Left hindlimb (tissue), 1 donor: ENCODE results near the gene LY9.
"Not testable (repeated sequence)": the region's sequence is repeated elsewhere in the genome, so short reads cannot be mapped to it uniquely, and the experiment has no call there.

Experiments
- DNase-seq: peaks from one replicate; pipeline ENCODE4 v3.0.0-alpha.2; 2018

LY9 gene

DNA sequence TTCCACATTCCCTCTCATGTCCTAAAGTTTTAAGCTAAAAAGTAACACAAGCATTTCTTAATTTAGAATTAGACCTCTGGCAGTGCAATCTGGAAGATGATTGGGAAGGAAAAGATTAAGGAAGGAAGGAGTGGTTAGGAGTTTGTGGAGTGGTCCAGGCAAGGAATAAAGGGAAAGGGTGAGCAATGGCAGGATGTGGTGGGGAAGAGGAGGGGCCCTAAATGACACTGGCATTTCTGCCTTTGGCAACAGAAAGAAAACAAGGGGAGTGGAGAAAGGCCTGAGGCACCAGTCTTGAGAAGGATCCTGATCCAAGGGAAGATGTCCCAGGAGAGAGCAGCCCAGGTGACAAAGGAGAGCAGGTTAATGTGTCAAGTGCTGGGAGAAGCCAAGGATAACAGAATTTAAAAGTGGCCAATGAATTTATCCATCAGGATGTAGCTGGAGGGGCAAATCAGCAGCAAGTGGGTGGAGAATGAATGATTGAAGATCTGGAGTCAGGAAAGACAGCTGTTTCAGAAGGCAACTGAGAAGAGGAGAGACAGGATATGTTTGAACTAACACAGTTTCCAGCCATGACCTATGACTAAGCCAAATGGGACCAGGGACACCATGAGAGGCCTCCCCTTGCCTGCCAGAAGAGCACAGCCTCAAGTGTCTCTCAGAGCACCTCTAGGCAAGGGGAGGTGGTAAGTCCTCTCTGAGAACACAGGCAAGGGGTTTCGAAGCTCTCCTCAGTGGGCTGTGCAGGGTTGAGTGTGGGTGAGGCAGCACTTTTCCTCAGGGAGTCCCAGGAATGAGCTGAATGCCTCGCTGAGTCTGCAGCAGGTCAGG, 20.9 kb upstream of the LY9 start:
- no peak for DNase-seq

DNA sequence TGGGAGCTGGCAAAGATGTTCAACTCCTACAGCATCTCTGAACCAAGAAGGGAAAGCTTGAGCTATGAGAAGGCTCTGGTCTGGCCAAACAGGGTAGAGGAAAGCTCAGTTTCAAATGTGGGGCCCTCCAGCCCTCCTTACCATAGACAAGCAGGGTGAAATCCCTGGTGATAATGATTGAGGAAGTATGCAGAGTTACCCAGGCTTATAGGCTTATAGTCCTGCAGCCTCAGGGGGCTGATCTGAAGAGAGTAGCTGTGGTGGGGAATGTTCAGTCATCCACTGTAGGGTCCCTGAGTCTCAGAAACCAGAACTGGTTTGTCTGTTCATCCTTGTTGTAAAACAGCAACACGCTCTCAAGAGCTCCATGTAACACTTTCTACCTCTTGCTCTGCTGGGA, 19.8 kb upstream of the LY9 start:
- no peak for DNase-seq

DNA sequence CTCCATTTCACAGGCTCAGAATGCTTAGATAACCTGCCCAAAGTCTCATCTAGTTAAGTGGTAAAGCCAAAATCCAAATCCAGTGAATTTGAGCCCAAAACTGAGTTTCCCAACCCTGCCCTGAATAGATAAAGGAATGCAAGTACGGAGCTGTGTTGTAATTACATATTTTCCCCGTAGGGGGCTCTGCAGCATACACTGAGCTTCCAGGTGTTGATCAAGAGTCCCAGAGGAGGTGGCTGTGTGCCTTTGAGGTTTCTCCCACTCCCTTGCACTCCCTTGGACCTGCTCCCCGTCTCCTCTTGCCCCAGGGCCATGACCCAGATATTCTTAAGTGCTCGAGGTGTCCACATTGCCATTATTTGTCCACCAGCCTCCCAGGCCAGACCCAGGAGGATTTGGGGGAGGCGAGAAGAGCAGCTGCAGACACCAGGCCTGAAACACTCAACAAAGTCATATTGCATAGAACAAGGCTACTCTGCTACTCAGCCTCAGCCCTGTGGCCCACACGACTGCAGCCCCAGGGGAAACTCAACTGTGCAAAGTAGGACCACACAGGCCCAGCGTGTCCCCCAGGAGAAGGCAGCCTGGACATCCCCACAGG, 18.4 kb upstream of the LY9 start:
- DNase-seq, result no peak

DNA sequence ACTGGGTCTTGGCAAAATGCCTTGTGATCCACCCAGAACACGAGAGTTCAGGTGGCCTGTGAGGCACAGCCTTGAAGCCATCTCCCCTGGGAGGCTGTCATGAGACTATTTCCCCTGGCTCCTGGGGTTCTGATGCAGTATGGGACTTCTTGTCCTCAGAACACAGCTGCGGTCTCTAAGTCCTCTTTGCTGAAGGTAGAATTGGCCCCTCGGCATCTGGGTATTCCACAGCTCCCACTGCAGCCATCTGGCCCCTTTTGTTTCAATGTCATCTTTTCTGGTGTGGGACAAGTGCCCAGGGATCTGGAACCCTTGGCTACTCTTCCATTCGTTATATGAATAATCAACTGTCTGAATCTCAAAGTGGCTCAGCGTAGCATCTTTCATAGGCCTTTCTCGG, 17.0 kb upstream of the LY9 start:
- DNase-seq, result no peak

DNA sequence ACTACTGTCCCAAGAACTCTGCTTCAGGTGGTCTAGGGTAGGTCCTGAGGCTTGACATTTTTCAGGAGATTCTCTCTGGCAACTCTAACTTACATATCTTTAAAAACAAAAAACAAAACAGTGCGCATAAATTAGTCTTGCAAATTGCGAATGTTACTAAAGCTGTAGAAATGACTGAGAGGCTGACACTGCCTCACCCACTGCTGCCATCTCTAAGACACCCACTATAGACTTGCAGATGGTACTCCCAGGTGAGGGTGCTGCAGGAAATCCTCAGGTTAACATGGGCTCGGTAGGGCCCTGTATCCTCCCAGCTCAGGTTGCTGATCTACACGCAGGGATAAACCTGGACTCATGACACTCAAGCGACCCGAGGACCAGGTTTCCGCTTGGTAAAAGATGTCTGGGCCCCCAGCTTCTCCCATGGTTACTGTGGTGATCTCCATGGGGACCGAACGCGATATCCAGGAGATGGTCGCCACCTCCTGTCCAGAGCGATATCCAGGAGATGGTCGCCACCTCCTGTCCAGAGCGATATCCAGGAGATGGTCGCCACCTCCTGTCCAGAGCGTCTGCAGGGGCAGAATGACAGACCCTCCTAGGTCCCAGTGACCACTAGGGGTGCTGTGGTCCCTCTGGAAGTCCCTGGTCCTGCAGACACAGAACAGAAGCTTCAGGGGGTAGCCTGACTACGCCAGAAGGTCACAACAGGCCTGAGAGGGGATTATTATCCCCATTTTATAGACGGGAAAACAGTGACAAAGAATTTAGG, 16.2 kb upstream of the LY9 start:
- DNase-seq, result no peak

DNA sequence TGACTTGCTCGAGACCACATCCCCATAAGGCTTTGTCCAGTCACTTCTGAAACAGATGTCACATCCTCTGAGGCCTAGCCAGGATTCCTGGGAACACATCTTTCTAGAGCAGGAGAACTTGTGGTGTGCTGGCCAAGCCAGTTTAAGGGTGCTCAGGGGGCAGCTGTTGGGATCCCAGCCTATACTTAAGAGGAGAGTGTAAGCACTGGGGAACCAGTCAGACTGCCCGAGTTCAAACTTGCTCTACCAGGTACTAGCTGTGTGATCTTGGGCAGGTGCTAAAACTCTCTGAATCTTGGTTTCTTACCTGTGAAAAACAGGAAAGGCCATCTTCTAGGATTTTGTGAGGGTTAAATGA, 15.6 kb upstream of the LY9 start:
- no peak for DNase-seq

DNA sequence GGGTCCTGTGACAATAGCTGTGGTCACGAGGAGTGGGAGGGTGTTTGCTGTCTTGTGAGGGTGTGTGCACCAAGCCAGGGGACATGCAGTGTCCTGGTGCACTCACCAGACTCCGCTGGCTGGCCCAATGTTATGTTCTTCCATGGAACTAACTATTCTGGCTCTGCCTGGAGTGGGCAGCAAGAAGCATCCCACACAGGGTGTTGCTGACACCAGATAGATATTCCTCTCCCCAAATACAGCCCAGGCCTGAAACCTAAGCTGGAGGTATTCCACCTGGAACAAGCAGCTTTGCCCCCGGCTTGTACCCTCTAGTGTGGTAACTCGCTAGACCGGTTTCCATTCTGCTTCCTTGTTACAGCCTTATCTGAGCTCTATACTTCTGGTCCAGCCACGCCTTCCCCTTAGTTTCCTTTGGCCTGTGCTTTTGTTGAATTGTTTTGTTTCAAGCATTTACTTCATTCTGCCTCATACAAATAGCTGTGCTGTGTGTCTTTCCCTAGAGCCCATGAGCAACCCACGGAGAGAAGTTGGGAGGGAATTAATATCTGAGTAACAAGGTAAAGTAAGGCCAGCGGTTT, 14.7 kb upstream of the LY9 start:
- no peak for DNase-seq

DNA sequence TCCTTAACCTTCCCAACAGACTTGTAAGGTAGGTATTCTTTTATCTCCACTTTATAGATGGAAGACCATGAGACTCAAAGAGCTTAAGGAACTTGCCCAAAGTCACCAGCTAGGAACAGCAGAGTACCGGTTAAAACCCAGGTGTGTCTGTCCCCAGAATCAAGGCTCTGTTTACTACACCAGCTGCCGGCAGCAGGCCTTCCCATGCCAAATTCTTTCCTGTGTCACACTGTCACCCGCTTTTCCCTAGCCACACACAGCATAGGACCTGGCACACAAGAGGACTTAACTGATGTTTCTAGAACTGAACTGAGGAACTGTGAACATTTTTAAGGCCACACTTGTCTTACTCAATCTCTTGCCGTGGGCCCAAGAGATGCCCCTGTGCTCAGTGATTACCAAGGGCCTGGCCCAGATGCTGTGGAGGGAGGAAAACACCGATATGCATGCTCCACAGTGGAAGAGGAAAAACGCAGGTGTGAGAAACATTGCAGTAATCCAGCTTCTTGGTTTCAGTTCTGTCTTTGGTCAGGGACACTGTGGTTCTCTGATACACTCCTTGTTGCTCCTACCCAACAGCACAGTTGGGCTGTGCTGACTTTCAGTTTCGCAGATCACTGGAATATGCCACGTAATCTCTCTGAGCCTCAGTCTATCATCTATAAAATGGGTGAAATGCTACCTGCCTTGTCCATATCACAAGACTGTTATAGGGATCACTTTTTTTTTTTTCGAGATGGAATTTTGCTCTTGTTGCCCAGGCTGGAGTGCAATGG, 13.9 kb upstream of the LY9 start:
- no peak for DNase-seq

DNA sequence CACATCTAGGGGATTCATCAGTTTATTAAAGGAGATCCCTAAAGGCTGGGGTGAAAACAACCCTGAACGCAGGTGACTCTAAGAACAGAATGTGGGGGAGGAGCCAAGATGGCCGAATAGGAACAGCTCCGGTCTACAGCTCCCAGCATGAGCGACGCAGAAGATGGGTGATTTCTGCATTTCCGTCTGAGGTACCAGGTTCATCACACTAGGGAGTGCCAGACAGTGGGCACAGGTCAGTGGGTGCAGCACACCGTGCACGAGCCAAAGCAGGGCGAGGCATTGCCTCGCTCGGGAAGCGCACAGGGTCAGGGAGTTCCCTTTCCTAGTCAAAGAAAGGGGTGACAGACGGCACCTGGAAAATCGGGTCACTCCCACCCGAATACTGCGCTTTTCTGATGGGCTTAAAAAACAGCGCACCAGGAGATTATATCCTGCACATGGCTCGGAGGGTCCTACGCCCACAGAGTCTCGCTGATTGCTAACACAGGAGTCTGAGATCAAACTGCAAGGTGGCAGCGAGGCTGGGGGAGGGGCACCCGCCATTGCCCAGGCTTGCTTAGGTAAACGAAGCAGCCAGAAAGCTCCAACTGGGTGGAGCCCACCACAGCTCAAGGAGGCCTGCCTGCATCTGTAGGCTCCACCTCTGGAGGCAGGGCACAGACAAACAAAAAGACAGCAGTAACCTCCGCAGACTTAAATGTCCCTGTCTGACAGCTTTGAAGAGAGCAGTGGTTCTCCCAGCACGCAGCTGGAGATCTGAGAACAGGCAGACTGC, 12.8 kb upstream of the LY9 start:
- DNase-seq, result not testable (repeated sequence)

DNA sequence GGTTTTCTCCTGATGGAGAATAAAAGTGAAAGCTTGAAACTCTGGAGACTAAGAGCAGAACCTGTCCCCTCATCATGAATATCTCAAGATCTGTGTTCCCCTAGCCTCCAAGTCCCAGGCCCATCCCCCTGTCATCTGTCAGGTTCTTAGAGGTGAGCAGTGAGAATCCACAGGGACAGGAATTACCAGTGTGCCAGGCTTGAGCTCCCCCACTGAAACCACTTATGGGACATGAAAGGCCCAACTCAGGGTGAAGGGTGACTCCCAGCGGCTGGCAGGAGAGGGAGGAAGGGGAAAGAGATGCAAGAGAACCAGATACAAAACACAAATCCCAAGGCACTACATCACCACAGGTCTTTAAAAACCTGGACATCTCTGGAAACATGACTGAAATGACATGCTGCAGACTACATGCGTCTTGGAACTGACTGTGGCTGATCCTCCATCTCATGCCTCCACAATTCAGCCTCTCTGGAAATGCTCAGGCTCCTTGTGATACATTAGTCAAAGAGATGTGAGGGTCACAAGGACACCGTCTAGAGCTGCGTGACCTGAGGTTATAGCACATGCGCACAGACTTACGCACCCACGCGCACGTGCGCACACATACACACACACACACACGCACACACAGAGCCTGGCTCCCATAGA, 6.8 kb upstream of the LY9 start:
- no peak for DNase-seq

DNA sequence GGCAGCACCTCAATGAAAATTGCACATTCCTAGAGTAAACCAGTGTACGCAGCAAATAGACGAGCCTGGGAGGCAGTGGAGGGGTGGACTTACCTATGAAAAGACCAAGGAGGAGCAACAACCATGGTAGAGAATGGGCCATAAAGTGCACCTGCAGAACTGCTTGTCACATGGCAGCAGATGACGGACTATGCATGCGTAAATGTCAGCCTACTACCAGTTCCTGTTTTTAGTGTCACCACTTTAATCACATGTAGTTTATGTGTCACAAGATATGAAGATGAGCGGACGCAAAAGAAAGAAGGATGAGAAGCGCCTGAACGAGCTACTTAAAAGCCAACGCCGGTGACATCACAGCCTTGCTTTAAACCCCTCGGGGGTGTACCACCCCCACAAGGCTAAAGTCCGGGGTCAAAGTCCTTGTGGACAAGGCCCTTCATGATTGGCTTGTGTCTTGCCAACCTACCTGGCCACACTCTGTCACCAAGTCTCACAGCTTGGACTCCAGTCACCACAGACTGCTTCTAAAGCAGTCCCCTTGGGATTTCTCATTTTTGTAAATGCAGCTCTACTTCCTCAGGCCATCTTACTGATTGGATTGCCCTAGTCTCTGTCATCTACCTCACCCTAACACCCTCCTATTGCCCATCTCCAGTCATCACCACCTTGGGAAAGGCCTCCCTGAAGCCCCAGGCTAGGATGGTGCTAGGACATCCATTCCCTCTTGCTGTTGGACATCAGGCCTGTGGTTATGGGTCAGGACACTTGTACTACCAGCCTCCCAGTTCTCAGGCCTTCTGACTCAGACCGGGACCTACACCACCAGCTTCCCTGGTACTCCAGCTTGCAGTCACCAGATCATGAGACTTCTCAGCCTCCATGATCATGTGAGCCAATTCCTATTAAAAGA, 6.0 kb upstream of the LY9 start:
- no peak for DNase-seq

DNA sequence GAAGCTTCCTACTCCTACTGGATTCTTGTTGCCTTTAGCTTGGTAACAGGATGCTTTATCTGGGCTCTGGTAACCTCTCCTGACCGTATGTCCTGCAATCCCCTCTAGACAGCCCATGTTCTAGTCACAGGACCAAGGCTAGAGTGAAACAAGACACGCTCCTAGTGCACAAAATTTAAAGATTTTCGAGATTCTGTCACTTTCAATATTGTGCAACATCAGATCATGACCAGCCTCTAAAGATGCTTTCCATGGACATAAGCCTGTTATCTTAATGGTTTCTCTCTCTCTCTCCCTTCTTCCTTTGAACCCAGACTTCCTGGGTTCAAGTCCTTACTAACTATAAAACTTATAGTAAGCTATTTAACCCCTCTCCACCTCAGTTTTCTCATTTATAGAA, 1.6 kb upstream of the LY9 start:
- no peak for DNase-seq

DNA sequence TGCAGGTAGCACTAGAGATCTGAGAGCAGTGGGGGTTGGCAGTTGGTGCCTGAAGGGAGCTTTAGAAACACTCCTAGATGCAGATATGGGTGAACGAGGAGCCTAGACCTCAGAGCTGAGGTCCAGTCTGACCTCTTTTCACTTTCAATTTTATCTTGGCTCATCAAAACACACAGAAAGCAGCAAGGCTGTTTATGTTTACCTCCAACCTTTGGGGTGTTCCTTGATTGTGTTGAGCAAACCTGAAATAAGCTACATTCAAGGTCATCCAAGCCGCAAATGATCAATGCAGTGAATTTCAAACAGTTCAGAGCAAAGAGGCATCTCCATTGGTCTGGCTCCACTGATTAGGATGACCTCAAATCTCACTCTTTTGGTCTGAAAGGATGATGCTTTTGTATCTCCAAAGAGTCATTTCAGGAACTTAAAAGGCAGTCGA, 1.3 kb downstream of the LY9 start:
- no peak for DNase-seq

DNA sequence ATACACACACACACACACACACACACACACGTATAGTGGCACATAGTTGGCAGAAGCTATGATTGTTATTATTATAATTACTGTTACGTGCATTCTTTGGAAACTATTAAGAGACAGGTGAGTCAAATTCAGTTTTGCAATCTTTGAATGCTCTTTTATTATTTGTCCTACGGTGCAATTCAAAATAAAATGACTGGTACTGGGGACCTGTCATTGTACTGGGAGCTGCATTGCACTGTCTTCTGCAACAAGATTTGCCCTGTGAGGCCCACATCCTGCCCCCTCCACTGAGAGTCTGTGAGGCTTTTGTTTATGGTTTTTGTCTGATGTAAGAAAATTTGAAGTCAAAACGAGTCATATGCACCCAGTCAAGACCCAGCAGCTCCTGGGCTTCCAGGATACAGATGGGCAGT, 1.9 kb downstream of the LY9 start:
- DNase-seq, result no peak

DNA sequence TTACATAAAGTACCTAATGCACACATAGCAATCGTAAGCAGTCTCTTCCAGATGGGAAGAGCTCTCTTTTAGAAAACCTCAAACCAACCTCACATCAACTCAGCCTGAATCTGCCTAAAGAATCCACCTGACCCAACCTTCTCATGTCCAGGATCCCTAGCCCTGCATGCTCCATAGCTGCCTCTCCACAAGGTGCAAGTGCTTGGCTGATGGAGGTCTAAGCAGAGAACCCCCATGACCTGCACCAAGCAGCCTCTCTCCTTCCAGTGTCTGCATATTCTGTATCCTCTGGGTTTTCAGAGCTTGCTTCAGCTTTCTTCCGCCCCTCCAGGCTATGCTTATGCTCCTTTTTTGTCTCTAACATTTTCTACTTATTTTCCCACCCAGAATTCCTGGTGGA, 2.5 kb downstream of the LY9 start:
- no peak for DNase-seq

DNA sequence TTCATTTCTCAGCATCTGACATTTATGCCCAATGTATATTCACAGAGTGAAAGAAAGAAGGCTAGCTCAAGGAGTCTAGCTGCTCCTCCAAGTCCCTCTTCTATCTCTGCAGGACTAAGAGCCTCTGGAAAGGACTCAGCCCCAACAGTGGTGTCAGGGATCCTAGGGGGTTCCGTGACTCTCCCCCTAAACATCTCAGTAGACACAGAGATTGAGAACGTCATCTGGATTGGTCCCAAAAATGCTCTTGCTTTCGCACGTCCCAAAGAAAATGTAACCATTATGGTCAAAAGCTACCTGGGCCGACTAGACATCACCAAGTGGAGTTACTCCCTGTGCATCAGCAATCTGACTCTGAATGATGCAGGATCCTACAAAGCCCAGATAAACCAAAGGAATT, 3.7 kb downstream of the LY9 start:
- DNase-seq, result no peak

DNA sequence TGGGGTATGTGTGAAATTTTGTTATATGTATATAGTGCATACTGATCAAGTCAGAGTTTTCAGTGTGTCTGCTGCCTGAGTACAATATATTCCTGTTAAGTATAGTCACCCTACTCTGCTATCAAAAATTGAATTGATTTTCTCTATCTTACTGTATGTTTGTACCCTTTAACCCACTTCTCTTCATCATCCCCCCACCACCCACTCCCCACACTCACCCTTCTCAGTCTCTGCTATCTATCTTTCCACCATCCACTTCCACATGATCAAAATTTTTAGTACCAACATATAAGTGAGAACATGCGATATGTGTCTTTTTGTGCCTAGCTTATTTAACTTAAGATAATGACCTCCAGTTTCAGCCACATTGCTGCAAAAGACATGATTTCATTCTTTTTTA, 4.2 kb downstream of the LY9 start:
- no peak for DNase-seq

DNA sequence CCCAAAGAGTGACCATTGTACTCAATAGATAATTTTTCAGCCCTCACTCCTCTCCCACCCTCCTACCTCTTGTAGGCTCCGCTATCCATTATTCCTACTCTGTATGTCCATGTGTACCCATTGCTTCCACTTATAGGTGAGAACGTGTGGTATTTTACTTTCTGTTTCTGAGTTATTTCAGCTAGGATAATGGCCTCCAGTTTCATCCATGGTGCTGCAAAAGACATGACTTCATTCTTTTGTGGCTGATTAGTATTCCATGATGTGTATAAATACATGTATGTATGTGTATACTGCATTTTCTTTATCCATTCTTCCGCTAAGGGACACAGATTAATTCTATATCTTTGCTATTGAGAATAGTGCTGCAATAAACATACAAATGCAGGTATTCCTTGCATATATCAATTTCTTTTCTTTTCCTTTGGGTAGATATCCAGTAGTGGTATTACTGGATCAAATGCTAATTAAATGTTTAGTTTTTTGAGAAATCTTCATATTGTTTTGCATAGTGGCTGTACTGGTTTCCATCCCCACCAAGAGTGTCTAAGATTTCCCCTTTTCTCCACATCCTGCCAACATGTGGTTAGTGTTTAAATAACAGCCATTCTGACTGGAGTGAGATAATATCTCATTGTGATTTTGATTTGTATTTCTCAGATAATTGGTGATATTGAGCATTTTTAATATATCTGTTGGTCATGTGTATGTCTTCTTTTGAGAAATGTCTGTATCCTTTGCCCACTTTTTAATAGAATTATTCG, 4.9 kb downstream of the LY9 start:
- no peak for DNase-seq

DNA sequence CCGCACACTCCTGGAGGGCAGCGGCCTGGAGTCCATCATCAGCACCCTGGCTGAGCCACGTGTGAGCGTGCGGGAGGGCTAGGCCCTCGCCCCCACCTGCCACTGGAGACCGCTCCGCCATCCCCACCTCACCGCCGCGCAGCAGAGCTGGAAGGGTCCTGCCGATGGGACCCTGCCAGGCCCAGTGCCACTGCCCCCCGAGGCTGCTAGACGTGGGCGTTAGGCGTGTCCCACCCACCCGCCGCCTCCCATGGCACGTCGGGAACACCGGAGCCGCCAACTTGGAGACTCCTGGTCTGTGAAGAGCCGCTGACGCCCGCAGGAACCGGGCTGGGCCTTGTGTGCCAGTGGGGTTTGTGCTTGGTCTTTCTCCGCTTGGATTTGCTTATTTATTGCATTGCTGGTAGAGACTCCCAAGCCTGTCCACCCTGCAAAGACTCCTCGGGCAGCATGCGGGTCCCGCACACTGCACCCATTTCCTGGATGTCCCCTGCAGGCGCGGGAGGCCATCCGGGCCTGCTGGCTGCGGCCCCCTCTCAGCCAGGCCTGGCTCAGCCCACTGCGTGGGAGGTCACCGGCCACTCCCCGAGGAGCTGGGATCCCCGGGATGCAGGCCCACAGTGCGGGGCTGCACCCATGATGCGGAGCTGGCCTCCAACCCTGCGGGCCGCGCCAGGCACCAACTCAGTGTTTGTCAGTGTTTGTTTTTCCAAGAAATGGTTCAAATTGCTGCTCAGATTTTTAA, 6.0 kb downstream of the LY9 start:
- no peak for DNase-seq
